HL-60 (cell line): ENCODE results near the gene RNF220.

Experiments
- GABPA ChIP-seq: IDR thresholded peaks from 2 replicates; pipeline ENCODE4 v1.6.1; 2012; ENCODE audit warnings: low read depth
- POLR2AphosphoS5 ChIP-seq: IDR thresholded peaks from 2 replicates; pipeline ENCODE4 v1.6.1; 2012; ENCODE audit warnings: low read depth
- TF ChIP-seq, protein P1 (sequence below): IDR thresholded peaks from one replicate; pipeline ENCODE4 v1.5.1; 2011; ENCODE audit warnings: low read length, control low read depth, inconsistent platforms; ENCODE audit not compliant: insufficient read depth

DNA sequence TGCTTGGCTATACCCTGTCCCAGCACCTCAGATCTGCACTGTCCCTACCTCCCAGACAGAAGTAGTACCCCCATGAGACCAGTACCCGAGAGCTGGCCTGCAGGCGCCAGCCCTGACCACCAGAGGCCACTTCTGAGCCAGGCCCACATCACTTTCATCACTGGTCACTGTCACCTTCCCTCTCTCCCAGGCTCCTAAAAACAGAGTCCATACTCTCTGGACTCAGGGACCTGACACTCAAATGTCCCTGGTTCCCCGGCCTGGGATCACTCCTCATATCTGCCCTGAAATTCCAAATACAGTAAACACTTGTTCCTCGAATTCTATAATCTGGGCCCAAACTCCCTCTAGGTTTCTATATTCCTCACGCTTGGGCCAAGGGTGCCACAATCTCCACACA is 250.6 kb downstream of the RNF220 start:
- TF ChIP-seq POLR2AphosphoS5 (no peak), GABPA (no peak)
- TF ChIP-seq, protein P1, sequence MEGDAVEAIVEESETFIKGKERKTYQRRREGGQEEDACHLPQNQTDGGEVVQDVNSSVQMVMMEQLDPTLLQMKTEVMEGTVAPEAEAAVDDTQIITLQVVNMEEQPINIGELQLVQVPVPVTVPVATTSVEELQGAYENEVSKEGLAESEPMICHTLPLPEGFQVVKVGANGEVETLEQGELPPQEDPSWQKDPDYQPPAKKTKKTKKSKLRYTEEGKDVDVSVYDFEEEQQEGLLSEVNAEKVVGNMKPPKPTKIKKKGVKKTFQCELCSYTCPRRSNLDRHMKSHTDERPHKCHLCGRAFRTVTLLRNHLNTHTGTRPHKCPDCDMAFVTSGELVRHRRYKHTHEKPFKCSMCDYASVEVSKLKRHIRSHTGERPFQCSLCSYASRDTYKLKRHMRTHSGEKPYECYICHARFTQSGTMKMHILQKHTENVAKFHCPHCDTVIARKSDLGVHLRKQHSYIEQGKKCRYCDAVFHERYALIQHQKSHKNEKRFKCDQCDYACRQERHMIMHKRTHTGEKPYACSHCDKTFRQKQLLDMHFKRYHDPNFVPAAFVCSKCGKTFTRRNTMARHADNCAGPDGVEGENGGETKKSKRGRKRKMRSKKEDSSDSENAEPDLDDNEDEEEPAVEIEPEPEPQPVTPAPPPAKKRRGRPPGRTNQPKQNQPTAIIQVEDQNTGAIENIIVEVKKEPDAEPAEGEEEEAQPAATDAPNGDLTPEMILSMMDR = peak; percentile 97
